ENCODE measurements around the gene SLC38A9. TPM values are rescaled to one million over a fixed set of nuclear protein-coding genes. Genes with fewer than 3 reads are reported as not detected.

Gene SLC38A9
- total and polyA plus RNA-seq, 9 of the 15 experiments (the other 6 are each of a cell fraction or from before 2014, with no cell fraction given), result 14.0 to 34.5 (median 20.7) TPM

DNA sequence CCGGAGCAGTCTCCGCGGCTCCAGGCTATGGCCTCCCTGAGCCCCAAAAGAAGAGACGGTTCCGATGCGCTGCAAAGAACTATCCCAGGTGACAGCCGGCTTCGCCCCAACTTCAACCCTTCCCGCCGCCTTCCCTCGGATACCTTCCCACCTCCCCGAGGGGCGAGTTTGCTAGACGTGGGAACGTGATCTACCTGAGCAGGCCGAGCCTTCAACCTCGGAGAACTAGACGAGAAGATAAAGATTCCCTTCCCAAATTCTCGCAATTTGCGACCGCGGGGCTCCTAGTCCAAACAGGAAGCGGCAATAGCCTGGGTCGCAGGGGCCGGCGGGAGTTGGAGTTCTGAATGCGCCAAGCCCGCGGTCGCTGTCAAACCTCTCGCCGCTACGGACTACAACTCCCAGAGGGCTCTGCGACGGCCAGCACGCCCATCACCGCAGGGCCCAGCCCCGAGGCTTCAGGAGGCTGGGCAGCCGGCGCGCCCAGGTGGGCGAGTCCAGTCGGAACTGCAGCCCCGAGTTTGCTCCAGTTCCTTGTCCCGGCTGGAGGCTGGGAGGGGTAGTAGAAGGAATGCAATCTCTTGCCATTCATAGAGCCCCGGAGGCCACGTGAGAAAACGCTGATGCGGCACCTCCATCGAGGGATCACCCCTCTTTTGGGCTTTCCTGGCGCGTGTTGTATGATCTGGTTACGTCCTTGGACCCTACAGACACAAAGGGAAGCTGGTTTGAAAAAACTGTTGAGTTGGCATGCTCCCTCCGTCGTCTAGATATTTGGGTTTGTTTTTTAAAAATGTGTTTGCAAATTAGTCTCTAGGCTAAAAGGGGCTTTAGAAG, at the start of gene SLC38A9 (continued):
- TF ChIP-seq, protein P1, sequence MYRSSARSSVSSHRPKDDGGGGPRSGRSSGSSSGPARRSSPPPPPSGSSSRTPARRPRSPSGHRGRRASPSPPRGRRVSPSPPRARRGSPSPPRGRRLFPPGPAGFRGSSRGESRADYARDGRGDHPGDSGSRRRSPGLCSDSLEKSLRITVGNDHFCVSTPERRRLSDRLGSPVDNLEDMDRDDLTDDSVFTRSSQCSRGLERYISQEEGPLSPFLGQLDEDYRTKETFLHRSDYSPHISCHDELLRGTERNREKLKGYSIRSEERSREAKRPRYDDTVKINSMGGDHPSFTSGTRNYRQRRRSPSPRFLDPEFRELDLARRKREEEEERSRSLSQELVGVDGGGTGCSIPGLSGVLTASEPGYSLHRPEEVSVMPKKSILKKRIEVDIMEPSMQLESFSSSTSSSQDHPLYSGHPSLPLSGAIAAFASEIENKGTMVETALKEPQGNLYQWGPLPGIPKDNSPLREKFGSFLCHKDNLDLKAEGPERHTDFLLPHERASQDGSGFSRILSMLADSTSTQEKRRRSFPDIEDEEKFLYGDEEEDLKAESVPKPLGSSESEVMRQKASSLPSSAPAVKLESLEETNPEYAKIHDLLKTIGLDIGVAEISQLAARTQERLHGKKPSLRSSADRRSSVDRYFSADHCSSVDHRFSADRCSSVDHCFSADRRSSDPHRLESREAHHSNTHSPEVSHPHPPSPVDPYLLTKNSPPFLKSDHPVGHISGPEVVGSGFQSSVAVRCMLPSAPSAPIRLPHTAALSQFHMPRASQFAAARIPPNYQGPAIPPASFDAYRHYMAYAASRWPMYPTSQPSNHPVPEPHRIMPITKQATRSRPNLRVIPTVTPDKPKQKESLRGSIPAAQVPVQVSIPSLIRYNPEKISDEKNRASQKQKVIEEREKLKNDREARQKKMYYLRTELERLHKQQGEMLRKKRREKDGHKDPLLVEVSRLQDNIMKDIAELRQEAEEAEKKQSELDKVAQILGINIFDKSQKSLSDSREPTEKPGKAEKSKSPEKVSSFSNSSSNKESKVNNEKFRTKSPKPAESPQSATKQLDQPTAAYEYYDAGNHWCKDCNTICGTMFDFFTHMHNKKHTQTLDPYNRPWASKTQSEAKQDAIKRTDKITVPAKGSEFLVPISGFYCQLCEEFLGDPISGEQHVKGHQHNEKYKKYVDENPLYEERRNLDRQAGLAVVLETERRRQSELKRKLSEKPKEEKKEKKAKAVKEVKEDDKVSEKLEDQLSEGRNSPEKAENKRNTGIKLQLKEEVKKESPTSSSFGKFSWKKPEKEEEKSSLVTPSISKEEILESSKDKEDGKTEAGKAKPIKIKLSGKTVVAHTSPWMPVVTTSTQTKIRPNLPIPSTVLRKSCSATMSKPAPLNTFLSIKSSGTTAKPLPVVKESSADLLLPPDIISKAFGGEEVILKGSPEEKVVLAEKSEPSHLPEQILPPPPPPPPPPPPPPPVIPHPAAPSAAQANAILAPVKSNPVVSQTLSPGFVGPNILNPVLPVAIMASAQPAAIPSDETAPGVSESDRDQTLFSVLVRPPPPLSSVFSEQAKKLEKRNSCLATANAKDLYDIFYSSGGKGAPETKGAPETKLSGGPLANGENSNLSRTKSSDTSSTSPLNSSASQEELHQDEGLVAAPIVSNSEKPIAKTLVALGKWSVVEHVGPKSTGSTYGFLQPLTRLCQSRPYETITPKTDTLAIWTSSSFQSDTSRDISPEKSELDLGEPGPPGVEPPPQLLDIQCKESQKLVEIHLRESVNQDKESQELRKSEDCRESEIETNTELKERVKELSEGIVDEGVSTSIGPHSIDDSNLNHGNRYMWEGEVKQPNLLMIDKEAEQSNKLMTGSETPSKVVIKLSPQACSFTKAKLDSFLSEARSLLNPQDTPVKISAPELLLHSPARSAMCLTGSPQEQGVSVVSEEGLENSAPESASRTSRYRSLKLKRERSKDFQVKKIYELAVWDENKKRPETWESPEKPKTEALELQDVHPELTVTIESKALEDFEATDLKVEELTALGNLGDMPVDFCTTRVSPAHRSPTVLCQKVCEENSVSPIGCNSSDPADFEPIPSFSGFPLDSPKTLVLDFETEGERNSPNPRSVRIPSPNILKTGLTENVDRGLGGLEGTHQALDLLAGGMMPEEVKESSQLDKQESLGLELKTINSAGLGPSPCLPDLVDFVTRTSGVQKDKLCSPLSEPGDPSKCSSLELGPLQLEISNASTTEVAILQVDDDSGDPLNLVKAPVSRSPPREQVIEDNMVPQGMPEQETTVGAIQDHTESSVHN (IDR thresholded peaks at IDR 0.05; ENCODE audit: borderline replicate concordance in 1 of 2, low read depth in 1 of 2), result no peak
- TF ChIP-seq STAT5B (CRISPR knock-in tag; IDR thresholded peaks at IDR 0.05) (no peak), SP1 (CRISPR knock-in tag; IDR thresholded peaks at IDR 0.05) (peak; percentile 66), POLR2B (IDR thresholded peaks at IDR 0.05; ENCODE audit: low read depth, partially characterized antibody) (peak; percentile 76), SRSF3 (IDR thresholded peaks at IDR 0.05; ENCODE audit: insufficient read depth, low read length) (no peak)
- TF ChIP-seq, protein P2, sequence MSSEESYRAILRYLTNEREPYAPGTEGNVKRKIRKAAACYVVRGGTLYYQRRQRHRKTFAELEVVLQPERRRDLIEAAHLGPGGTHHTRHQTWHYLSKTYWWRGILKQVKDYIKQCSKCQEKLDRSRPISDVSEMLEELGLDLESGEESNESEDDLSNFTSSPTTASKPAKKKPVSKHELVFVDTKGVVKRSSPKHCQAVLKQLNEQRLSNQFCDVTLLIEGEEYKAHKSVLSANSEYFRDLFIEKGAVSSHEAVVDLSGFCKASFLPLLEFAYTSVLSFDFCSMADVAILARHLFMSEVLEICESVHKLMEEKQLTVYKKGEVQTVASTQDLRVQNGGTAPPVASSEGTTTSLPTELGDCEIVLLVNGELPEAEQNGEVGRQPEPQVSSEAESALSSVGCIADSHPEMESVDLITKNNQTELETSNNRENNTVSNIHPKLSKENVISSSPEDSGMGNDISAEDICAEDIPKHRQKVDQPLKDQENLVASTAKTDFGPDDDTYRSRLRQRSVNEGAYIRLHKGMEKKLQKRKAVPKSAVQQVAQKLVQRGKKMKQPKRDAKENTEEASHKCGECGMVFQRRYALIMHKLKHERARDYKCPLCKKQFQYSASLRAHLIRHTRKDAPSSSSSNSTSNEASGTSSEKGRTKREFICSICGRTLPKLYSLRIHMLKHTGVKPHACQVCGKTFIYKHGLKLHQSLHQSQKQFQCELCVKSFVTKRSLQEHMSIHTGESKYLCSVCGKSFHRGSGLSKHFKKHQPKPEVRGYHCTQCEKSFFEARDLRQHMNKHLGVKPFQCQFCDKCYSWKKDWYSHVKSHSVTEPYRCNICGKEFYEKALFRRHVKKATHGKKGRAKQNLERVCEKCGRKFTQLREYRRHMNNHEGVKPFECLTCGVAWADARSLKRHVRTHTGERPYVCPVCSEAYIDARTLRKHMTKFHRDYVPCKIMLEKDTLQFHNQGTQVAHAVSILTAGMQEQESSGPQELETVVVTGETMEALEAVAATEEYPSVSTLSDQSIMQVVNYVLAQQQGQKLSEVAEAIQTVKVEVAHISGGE (CRISPR knock-in tag; IDR thresholded peaks at IDR 0.05), result 0 out of 6 replicates have a peak, but pooled peaks of 1 of the 3 experiments have one; percentile 36
- TF ChIP-seq, protein P3, sequence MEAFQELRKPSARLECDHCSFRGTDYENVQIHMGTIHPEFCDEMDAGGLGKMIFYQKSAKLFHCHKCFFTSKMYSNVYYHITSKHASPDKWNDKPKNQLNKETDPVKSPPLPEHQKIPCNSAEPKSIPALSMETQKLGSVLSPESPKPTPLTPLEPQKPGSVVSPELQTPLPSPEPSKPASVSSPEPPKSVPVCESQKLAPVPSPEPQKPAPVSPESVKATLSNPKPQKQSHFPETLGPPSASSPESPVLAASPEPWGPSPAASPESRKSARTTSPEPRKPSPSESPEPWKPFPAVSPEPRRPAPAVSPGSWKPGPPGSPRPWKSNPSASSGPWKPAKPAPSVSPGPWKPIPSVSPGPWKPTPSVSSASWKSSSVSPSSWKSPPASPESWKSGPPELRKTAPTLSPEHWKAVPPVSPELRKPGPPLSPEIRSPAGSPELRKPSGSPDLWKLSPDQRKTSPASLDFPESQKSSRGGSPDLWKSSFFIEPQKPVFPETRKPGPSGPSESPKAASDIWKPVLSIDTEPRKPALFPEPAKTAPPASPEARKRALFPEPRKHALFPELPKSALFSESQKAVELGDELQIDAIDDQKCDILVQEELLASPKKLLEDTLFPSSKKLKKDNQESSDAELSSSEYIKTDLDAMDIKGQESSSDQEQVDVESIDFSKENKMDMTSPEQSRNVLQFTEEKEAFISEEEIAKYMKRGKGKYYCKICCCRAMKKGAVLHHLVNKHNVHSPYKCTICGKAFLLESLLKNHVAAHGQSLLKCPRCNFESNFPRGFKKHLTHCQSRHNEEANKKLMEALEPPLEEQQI (IDR thresholded peaks at IDR 0.05), result 0 out of 2 replicates have a peak, but pooled peaks have one; percentile 21
